SK-N-SH (cell line): ENCODE results near the gene XRCC3.

Experiments
- JUND ChIP-seq: IDR thresholded peaks from 2 replicates; pipeline ENCODE4 v1.4.0; 2012
- TF ChIP-seq, protein P1 (sequence below): IDR thresholded peaks from 2 replicates; pipeline ENCODE4 v1.6.1; 2012; ENCODE audit warnings: mild to moderate bottlenecking, low read depth, low read length, moderate library complexity

DNA sequence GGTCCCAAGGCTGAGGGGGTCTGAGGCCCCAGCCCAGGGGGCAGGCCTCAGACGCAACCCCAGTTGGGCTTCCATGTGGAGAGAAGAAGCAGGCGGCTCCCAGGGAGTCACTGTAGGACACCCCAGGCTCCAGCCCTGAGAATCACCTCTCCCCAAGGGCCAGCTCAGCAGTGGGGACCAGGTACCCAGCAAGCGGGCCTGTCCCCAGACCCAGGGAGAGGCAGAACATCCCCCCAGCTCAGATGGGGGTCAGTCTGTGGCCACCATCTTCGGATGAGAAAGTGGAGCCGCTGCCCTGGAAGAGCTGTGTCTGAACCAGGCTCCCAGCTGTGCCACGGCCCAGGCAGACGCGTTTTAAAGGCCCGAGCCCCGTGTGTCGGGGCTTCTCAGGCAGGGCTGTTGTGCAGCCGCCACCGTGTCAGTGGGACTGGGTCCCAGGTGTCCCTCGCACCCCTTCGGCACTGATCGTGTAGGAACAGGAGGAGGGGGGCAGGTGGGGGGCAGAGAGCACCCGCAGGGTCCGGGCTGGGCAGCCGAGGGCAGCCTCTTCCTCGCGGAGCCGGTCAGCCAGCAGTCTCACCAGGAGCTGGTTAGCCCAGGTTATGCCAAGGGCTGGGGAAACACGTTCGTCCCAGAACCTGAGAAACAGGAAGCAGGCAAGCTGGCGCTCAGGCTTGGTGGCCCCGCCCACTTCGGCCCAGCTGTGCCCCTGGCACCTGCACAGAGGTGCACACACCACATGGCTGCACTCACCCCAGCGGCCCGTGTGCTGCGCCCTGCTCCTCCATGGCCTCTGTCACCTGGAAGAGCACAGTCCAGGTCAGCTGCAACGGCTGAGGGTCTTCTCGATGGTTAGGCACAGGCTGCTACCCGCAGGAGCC lies 16.6 kb downstream of the XRCC3 start:
- no peak for TF ChIP-seq JUND
- TF ChIP-seq, protein P1, sequence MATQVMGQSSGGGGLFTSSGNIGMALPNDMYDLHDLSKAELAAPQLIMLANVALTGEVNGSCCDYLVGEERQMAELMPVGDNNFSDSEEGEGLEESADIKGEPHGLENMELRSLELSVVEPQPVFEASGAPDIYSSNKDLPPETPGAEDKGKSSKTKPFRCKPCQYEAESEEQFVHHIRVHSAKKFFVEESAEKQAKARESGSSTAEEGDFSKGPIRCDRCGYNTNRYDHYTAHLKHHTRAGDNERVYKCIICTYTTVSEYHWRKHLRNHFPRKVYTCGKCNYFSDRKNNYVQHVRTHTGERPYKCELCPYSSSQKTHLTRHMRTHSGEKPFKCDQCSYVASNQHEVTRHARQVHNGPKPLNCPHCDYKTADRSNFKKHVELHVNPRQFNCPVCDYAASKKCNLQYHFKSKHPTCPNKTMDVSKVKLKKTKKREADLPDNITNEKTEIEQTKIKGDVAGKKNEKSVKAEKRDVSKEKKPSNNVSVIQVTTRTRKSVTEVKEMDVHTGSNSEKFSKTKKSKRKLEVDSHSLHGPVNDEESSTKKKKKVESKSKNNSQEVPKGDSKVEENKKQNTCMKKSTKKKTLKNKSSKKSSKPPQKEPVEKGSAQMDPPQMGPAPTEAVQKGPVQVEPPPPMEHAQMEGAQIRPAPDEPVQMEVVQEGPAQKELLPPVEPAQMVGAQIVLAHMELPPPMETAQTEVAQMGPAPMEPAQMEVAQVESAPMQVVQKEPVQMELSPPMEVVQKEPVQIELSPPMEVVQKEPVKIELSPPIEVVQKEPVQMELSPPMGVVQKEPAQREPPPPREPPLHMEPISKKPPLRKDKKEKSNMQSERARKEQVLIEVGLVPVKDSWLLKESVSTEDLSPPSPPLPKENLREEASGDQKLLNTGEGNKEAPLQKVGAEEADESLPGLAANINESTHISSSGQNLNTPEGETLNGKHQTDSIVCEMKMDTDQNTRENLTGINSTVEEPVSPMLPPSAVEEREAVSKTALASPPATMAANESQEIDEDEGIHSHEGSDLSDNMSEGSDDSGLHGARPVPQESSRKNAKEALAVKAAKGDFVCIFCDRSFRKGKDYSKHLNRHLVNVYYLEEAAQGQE: no peak
